NCI-H345 (cell line): ENCODE results near the gene PCDH8.

ENCODE experiments used
- DNase-seq: peaks from one replicate; lab custom pipeline; 2025; lab: John Stamatoyannopoulos, UW

Gene PCDH8

GRCh38 chr13:52811841-52812240 lies 36.6 kb downstream of the PCDH8 start:
- DNase-seq = no peak

GRCh38 chr13:52810526-52810925 lies 37.9 kb downstream of the PCDH8 start:
- no peak for DNase-seq

GRCh38 chr13:52810011-52810410 lies 38.4 kb downstream of the PCDH8 start:
- no peak for DNase-seq

GRCh38 chr13:52809310-52809769 lies 39.1 kb downstream of the PCDH8 start:
- DNase-seq = peak; percentile 57

GRCh38 chr13:52808842-52809219 lies 39.6 kb downstream of the PCDH8 start:
- DNase-seq = no peak

GRCh38 chr13:52806029-52806428 lies 42.4 kb downstream of the PCDH8 start:
- no peak for DNase-seq

GRCh38 chr13:52804202-52804641 lies 44.2 kb downstream of the PCDH8 start:
- DNase-seq = no peak

GRCh38 chr13:52800856-52801255 lies 47.6 kb downstream of the PCDH8 start:
- DNase-seq = no peak

- no peak for DNase-seq
Observed at GRCh38 chr13:52798770-52799430, 49.5 kb downstream of the PCDH8 start.

- DNase-seq = no peak
Observed at GRCh38 chr13:52797176-52797575, 51.3 kb downstream of the PCDH8 start.

- no peak for DNase-seq
Observed at GRCh38 chr13:52794589-52794988, 53.9 kb downstream of the PCDH8 start.

- DNase-seq = no peak
Observed at GRCh38 chr13:52793515-52794061, 54.9 kb downstream of the PCDH8 start.
